Caco-2 (cell line): Measurements from ENCODE around the gene ARHGDIA. TPM values are rescaled to one million over a fixed set of nuclear protein-coding genes. Genes with fewer than 3 reads are reported as not detected.

ENCODE experiments used
- BruUV-seq: library from RNA; stranded (reverse); fragments of 400-500 nt; replicated peaks from 2 replicates; lab custom pipeline; 2021; lab: Mats Ljungman, UMichigan
- CTCF ChIA-PET: fragments of 300-600 bp; sonication (Branson Sonifier 250); formaldehyde crosslinking; loops from one replicate; lab custom pipeline; 2022; ENCODE audit warnings: antibody characterized with exemption; lab: Charles Lee
- POLR2A ChIA-PET: fragments of 300-600 bp; sonication (Branson Sonifier 250); formaldehyde crosslinking; loops from one replicate; lab custom pipeline; 2022; ENCODE audit warnings: antibody characterized with exemption; lab: Charles Lee
- DNase-seq, 2 experiments: peaks; one replicate each; pipeline versions ENCODE4 v3.0.0 to v3.0.0-alpha.2; 2020 to 2022
- H3K27me3 ChIP-seq: replicated peaks from 2 replicates; pipeline ENCODE4 v1.6.0; 2011; ENCODE audit warnings: low read length; ENCODE audit not compliant: control insufficient read depth, insufficient read depth
- H3K36me3 ChIP-seq: 2 replicates; pipeline ENCODE4 v1.5.1; 2011; ENCODE audit warnings: low read length; ENCODE audit not compliant: control insufficient read depth, insufficient read depth
- H3K4me1 ChIP-seq: fragments of 250-450 bp; sonication (Bioruptor Pico); 2 replicates; pipeline ENCODE4 v1.5.1; 2020; ENCODE audit warnings: mild to moderate bottlenecking
- H3K4me3 ChIP-seq: 2 replicates; pipeline ENCODE4 v1.5.1; 2011; ENCODE audit warnings: low read depth, mild to moderate bottlenecking, control low read depth, low read length
- H3K9me3 ChIP-seq: fragments of 250-450 bp; sonication (Bioruptor Pico); 2 replicates; pipeline ENCODE4 v1.5.1; 2020; ENCODE audit warnings: mild to moderate bottlenecking, moderate library complexity
- H3K27ac Mint-ChIP-seq: one replicate; pipeline ENCODE4 v1.8.0; 2022; ENCODE audit warnings: mixed read lengths; ENCODE audit not compliant: unreplicated experiment
- H3K27me3 Mint-ChIP-seq: one replicate; pipeline ENCODE4 v1.8.0; 2022; ENCODE audit warnings: mixed read lengths; ENCODE audit not compliant: insufficient read depth, unreplicated experiment
- H3K36me3 Mint-ChIP-seq: one replicate; pipeline ENCODE4 v1.8.0; 2022; ENCODE audit warnings: mild to moderate bottlenecking, mixed read lengths; ENCODE audit not compliant: insufficient read depth, unreplicated experiment
- H3K4me1 Mint-ChIP-seq: one replicate; pipeline ENCODE4 v1.8.0; 2022; ENCODE audit warnings: low read depth, mixed read lengths; ENCODE audit not compliant: unreplicated experiment
- H3K4me3 Mint-ChIP-seq: one replicate; pipeline ENCODE4 v1.8.0; 2022; ENCODE audit warnings: mild to moderate bottlenecking, moderate library complexity, mixed read lengths; ENCODE audit not compliant: unreplicated experiment
- H3K9me3 Mint-ChIP-seq: one replicate; pipeline ENCODE4 v1.8.0; 2022; ENCODE audit warnings: mixed read lengths; ENCODE audit not compliant: unreplicated experiment
- intact Hi-C: fragments of 100-400 bp; cut with micrococcal nuclease; formaldehyde crosslinking; loops from one replicate; pipeline ENCODE4 v1.10.0; 2022; ENCODE audit not compliant: unreplicated experiment
- total RNA-seq: library from RNA; stranded (reverse); gene quantifications from 2 replicates; pipeline ENCODE4 v1.2.3, GENCODE V29; 2022
- TF ChIP-seq, protein P1 (sequence below), 2 experiments: fragments of 200-600 bp in 1 of 2; IDR thresholded peaks; 1 replicate in 1 of 2; 2 replicates in 1 of 2; pipeline versions ENCODE4 v1.5.1 to v1.8.0; 2011 to 2022; ENCODE audit warnings: antibody characterized with exemption in 1 of 2, control low read depth in 1 of 2, inconsistent platforms in 1 of 2, low read depth in 1 of 2, low read length in 1 of 2, mild to moderate bottlenecking in 1 of 2, moderate library complexity in 1 of 2; ENCODE audit not compliant: insufficient read depth in 1 of 2, severe bottlenecking in 1 of 2, unreplicated experiment in 1 of 2

Gene ARHGDIA
- total RNA-seq, 1 experiment from 2014 or later = 253 TPM

DNA sequence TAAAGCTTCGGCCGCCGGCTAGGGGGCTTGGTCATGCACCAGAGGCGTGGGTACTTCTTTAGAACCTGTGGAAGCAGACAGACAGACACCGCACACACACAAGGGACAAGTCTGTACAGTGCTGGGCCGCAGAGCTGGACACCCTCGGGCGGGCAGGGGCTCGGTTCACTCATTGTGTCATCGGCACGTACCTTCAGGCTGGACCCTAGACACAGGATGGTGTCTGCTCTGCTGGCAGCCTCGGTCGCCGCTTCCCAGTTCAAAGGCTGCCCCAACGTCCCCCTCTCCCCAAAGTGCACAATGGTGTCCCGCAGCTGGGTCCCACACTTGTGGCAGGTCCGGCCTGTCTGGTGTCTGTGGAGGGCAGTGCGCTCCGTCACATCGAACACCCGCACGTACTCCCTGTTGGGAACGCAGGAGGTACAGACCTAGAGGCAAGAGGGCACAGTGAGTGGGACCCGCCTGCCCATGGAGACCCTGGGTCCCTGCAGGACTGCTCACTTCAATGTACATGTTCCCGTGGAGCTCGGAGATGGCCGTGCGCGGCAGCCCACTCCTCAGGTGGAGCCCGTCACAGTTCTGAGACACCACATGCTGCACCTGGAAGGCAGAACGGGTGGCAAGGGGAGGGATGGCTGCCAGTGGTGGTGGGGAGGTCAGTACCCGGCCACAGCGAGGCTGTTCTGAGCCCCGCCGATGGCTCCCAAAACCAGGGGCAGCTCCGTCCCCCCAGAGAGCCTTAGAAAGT is 43.1 kb upstream of the ARHGDIA start:
- peaks cover 32% of the 10 kb centered on the region for H3K4me1 Mint-ChIP-seq
- intact Hi-C loops = no loop called here
- peaks cover 24% of the 10 kb centered on the region for H3K4me1 ChIP-seq

DNA sequence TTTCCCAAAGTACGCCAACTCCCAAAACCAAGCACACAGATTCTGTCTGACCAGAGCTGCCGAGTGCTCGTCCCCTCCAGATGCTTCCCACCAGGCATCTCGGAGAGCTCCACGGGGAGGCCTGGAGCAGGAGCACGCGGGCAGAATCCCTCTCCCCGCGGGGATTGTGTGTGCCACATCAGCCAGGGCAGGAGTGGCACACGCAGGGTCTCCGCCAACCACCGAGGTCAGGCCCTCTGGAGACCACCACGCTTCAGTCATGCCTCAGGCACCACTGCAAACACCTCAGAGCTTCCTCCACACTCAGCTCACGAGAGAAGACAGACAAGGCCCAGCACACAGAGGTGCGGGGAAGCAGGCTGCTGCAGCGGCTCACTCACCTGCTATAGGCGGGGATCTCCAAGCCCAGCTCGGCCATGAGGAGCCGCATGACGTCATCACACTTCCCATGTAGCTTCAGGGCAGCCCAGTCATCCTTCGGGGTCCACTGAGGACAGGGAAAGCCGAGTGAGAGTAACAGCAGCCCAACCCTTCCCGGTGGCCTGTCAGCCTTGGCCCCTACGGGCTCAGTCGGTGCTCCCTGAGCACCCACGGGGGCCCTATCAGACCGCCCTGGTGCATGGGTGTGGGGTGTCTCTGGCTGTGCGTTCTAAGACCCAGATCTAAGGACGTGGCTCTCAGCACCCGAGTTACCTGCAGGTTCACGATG is 42.4 kb upstream of the ARHGDIA start:
- no peak for DNase-seq
- H3K4me1 Mint-ChIP-seq = peaks cover 29% of the 10 kb centered on the region
- H3K27me3 Mint-ChIP-seq = no peaks in the 10 kb centered on the region
- H3K27me3 ChIP-seq = no peaks in the 10 kb centered on the region
- no TSS peak for BruUV-seq
- ChIA-PET POLR2A (no interaction called here), CTCF (interaction anchor here (0.6 kb wide), 1 partner anchor 14 kb away, joined by 11 read pairs; the partner anchor contains the start of gene MAFG)
- peaks cover 93% of the 10 kb centered on the region for H3K36me3 Mint-ChIP-seq
- no peaks in the 10 kb centered on the region for H3K9me3 Mint-ChIP-seq
- intact Hi-C loops = no loop called here
- TF ChIP-seq, protein P1, sequence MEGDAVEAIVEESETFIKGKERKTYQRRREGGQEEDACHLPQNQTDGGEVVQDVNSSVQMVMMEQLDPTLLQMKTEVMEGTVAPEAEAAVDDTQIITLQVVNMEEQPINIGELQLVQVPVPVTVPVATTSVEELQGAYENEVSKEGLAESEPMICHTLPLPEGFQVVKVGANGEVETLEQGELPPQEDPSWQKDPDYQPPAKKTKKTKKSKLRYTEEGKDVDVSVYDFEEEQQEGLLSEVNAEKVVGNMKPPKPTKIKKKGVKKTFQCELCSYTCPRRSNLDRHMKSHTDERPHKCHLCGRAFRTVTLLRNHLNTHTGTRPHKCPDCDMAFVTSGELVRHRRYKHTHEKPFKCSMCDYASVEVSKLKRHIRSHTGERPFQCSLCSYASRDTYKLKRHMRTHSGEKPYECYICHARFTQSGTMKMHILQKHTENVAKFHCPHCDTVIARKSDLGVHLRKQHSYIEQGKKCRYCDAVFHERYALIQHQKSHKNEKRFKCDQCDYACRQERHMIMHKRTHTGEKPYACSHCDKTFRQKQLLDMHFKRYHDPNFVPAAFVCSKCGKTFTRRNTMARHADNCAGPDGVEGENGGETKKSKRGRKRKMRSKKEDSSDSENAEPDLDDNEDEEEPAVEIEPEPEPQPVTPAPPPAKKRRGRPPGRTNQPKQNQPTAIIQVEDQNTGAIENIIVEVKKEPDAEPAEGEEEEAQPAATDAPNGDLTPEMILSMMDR (IDR thresholded peaks at IDR 0.05; ENCODE audit: insufficient read depth in 1 of 2, low read depth in 1 of 2, low read length in 1 of 2, severe bottlenecking in 1 of 2, unreplicated experiment in 1 of 2) = no peak
- H3K4me3 Mint-ChIP-seq = no peak overlapping the region
- peaks cover 16% of the 10 kb centered on the region for H3K36me3 ChIP-seq
- peaks cover 26% of the 10 kb centered on the region for H3K4me1 ChIP-seq
- no peak overlapping the region for H3K27ac Mint-ChIP-seq
- H3K9me3 ChIP-seq = no peaks in the 10 kb centered on the region
- no peak overlapping the region for H3K4me3 ChIP-seq

More for the DNA sequence above, 43.1 kb upstream of the ARHGDIA start:
- Histone ChIP-seq H3K4me3 (no peak overlapping the region), H3K36me3 (peaks cover 14% of the 10 kb centered on the region), H3K27me3 (no peaks in the 10 kb centered on the region), H3K9me3 (no peaks in the 10 kb centered on the region)
- no peak overlapping the region for H3K4me3 Mint-ChIP-seq
- POLR2A ChIA-PET = no interaction called here
- no peak for DNase-seq
- no peaks in the 10 kb centered on the region for H3K27me3 Mint-ChIP-seq
- H3K9me3 Mint-ChIP-seq = no peaks in the 10 kb centered on the region
- peaks cover 96% of the 10 kb centered on the region for H3K36me3 Mint-ChIP-seq
- H3K27ac Mint-ChIP-seq = no peak overlapping the region
- CTCF ChIA-PET = interaction anchor here (1.0 kb wide), 1 partner anchor 30 kb away, joined by 3 read pairs; no protein-coding TSS in a partner anchor
- TF ChIP-seq, protein P1 (IDR thresholded peaks at IDR 0.05; ENCODE audit: insufficient read depth in 1 of 2, low read depth in 1 of 2, low read length in 1 of 2, severe bottlenecking in 1 of 2, unreplicated experiment in 1 of 2) = no peak
- BruUV-seq = no TSS peak
